A673 (cell line): ENCODE results near the gene OR6Y1.

Source experiments
- EZH2 ChIP-seq: fragments of 200-600 bp; sonication (generic); IDR thresholded peaks from 2 replicates; pipeline ENCODE4 v1.6.1; 2017; ENCODE audit warnings: borderline replicate concordance, low read depth, mild to moderate bottlenecking, mixed read lengths, antibody characterized with exemption, low read length; ENCODE audit not compliant: poor library complexity, severe bottlenecking
- TF ChIP-seq, protein P1 (sequence below): fragments of 300-800, 200-600 bp; sonication (generic); conservative IDR thresholded peaks from 2 replicates; pipeline ENCODE4 v1.5.1; 2017; ENCODE audit warnings: low read depth, mild to moderate bottlenecking, antibody characterized with exemption, low read length, moderate library complexity, mixed read lengths

GRCh38 chr1:158583962-158584361 is 29.8 kb upstream of the OR6Y1 start:
- TF ChIP-seq, protein P1, sequence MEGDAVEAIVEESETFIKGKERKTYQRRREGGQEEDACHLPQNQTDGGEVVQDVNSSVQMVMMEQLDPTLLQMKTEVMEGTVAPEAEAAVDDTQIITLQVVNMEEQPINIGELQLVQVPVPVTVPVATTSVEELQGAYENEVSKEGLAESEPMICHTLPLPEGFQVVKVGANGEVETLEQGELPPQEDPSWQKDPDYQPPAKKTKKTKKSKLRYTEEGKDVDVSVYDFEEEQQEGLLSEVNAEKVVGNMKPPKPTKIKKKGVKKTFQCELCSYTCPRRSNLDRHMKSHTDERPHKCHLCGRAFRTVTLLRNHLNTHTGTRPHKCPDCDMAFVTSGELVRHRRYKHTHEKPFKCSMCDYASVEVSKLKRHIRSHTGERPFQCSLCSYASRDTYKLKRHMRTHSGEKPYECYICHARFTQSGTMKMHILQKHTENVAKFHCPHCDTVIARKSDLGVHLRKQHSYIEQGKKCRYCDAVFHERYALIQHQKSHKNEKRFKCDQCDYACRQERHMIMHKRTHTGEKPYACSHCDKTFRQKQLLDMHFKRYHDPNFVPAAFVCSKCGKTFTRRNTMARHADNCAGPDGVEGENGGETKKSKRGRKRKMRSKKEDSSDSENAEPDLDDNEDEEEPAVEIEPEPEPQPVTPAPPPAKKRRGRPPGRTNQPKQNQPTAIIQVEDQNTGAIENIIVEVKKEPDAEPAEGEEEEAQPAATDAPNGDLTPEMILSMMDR: no peak
- no peak for TF ChIP-seq EZH2
